Esophagus squamous epithelium (tissue), 5 donors: Measurements from ENCODE around the gene DARS1. TPM values are rescaled to one million over a fixed set of nuclear protein-coding genes. Genes with fewer than 3 reads are reported as not detected.

ENCODE experiments used
- DNase-seq: peaks from one replicate; lab custom pipeline; 2025; lab: John Stamatoyannopoulos, UW
- H3K27ac ChIP-seq, 4 donors: fragments of 200-600 bp; sonication (generic); one replicate each; pipeline ENCODE4 v1.5.1; 2016 to 2019; ENCODE audit warnings: mild to moderate bottlenecking in 1 of 4
- H3K27me3 ChIP-seq, 4 donors: fragments of 200-600 bp; sonication (generic); 1 replicate in 3 of 4; 2 replicates in 1 of 4; pipeline versions ENCODE4 v1.5.1 to v1.6.0; 2017 to 2021; ENCODE audit warnings: antibody characterized with exemption in 1 of 4
- H3K36me3 ChIP-seq, 3 donors: fragments of 200-600 bp; sonication (generic); one replicate each; pipeline ENCODE4 v1.5.1; 2016 to 2019
- H3K4me1 ChIP-seq, 3 donors: fragments of 200-600 bp; sonication (generic); one replicate each; pipeline ENCODE4 v1.5.1; 2017 to 2019
- H3K4me3 ChIP-seq, 4 donors: fragments of 200-600 bp; sonication (generic); 1 replicate in 3 of 4; 2 replicates in 1 of 4; pipeline ENCODE4 v1.5.1; 2016 to 2019; ENCODE audit warnings: mild to moderate bottlenecking in 2 of 4, moderate library complexity in 1 of 4
- H3K9me3 ChIP-seq, 3 donors: fragments of 200-600 bp; sonication (generic); one replicate each; pipeline ENCODE4 v1.5.1; 2016 to 2019
- POLR2A ChIP-seq, 4 donors: fragments of 450-650 bp; IDR thresholded peaks; one replicate each; pipeline ENCODE4 v1.6.1; 2017; ENCODE audit warnings: antibody characterized with exemption in 4 of 4, mild to moderate bottlenecking in 4 of 4, moderate library complexity in 3 of 4
- WGBS, 2 donors: methylation state at CpG; one replicate each; pipeline ENCODE4 v1.1.5; 2018; 5-methylcytosine and 5-hydroxymethylcytosine counted together
- intact Hi-C: fragments of 100-400 bp; cut with DNase I; formaldehyde crosslinking; loops from one replicate; pipeline ENCODE4 v1.15.0; 2022
- total RNA-seq, 4 donors: library from RNA; depleted of rRNA; stranded (reverse); fragments of >200 nt; gene quantifications; one replicate each; pipeline ENCODE4 v1.1.0, GENCODE V29; 2016
- TF ChIP-seq, protein P1 (sequence below), 6 experiments: fragments of 450-650 bp in 4 of 6; fragments of 200-600 bp in 2 of 6; sonication (generic) in 2 of 6; IDR thresholded peaks; one replicate each; pipeline ENCODE4 v1.5.1; 2016 to 2019; ENCODE audit warnings: antibody characterized with exemption in 6 of 6, mild to moderate bottlenecking in 4 of 6, moderate library complexity in 4 of 6
- donor health status: DM: yes; HTN: yes; CAD: no.

Gene DARS1
- total RNA-seq, 4 donors from 2014 or later: 38.4 to 104 (median 84.3) TPM

- Histone ChIP-seq H3K27me3 (no peaks in the 10 kb centered on the region), H3K9me3 (no peaks in the 10 kb centered on the region), H3K36me3 (peaks cover 0 to 16% (median 0%) of the 10 kb centered on the region in 3 donors), H3K4me3 (peak within 1 kb of the TSS; percentile 74 to 85 (median 79)), H3K4me1 (peaks cover 3 to 29% (median 13%) of the 10 kb centered on the region in 3 donors), H3K27ac (peak within 1 kb of the TSS; percentile 78 to 88 (median 85))
- peak; percentile 77 for DNase-seq
- WGBS, 2 donors: 1 to 2% methylated on average over 7 to 24 of the region's 71 CpGs
- intact Hi-C loops: no loop called here
- TF ChIP-seq POLR2A (IDR thresholded peaks at IDR 0.05): peak in 3 of 4 donors; percentile 18 to 59 (median 47)
- TF ChIP-seq, protein P1, sequence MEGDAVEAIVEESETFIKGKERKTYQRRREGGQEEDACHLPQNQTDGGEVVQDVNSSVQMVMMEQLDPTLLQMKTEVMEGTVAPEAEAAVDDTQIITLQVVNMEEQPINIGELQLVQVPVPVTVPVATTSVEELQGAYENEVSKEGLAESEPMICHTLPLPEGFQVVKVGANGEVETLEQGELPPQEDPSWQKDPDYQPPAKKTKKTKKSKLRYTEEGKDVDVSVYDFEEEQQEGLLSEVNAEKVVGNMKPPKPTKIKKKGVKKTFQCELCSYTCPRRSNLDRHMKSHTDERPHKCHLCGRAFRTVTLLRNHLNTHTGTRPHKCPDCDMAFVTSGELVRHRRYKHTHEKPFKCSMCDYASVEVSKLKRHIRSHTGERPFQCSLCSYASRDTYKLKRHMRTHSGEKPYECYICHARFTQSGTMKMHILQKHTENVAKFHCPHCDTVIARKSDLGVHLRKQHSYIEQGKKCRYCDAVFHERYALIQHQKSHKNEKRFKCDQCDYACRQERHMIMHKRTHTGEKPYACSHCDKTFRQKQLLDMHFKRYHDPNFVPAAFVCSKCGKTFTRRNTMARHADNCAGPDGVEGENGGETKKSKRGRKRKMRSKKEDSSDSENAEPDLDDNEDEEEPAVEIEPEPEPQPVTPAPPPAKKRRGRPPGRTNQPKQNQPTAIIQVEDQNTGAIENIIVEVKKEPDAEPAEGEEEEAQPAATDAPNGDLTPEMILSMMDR (IDR thresholded peaks at IDR 0.05): peak in 4 of 6 experiments; percentile 10 to 35 (median 24)
Measured at GRCh38 chr2:135876066-135876711, 109.2 kb downstream of the DARS1 start, which contains the start of gene MCM6. MCM6 (minus strand) TSS chr2:135876443; CDS start chr2:135876365, 78 bp downstream.

GRCh38 chr2:135875491-135876065 lies 109.8 kb downstream of the DARS1 start:
- intact Hi-C loops: no loop called here
- Histone ChIP-seq H3K4me3 (peak overlapping the region; percentile 74 to 85 (median 79)), H3K9me3 (no peaks in the 10 kb centered on the region), H3K27ac (peak overlapping the region; percentile 78 to 88 (median 85)), H3K4me1 (peaks cover 3 to 29% (median 13%) of the 10 kb centered on the region in 3 donors), H3K36me3 (peaks cover 0 to 22% (median 0%) of the 10 kb centered on the region in 3 donors), H3K27me3 (no peaks in the 10 kb centered on the region)
- TF ChIP-seq, protein P1 (IDR thresholded peaks at IDR 0.05): no peak
- TF ChIP-seq POLR2A (IDR thresholded peaks at IDR 0.05): peak in 1 of 4 donors; percentile 33
- WGBS, 2 donors: 0 to 3% methylated on average over 4 to 7 of the region's 26 CpGs
- peak; percentile 24 for DNase-seq

DNA sequence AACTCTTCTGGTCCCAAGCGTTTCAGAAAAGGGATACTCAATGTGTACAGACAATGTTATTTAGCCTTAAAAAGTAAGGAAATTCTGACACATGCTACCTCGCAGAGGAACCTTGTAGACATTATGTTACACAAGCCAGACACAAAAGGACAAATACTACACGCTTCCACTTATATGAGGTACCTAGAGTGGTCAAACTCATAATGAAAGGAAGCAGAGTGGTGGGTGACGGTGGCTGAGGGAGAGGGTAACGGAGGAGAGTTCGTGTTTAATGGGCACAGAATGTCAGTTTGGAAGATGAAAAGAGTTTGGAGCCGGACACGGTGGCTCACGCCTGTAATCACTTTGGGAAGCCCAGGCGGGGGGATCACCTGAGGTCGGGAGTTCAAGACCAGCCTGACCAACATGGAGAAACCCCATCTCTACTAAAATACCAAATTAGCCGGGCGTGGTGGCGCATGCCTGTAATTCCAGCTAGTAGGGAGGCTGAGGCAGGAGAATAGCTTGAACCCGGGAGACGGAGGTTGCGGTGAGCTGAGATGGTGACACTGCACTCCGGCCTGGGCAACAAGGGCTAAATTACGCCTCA lies 110.6 kb downstream of the DARS1 start:
- no peak for TF ChIP-seq POLR2A (IDR thresholded peaks at IDR 0.05)
- TF ChIP-seq, protein P1 (IDR thresholded peaks at IDR 0.05): no peak
- WGBS, 2 donors: 70 to 73% methylated on average over 19 of the region's 19 CpGs
- H3K4me1 ChIP-seq: peaks cover 3 to 29% (median 13%) of the 10 kb centered on the region in 3 donors
- intact Hi-C loops: no loop called here
- no peak for DNase-seq
- no peak overlapping the region for H3K27ac ChIP-seq
- H3K9me3 ChIP-seq: no peaks in the 10 kb centered on the region
- H3K4me3 ChIP-seq: peak overlapping the region in 3 of 4 donors; percentile 74 to 85 (median 75)
- H3K27me3 ChIP-seq: no peaks in the 10 kb centered on the region
- peaks cover 0 to 28% (median 0%) of the 10 kb centered on the region in 3 donors for H3K36me3 ChIP-seq

GRCh38 chr2:135870571-135870970 lies 114.9 kb downstream of the DARS1 start:
- H3K4me3 ChIP-seq: no peak overlapping the region
- no peaks in the 10 kb centered on the region for H3K27me3 ChIP-seq
- WGBS, 2 donors: 50% methylated on average over 1 of the region's 1 CpG; no CpG with 5 or more reads in 1 of the 2 donors
- H3K4me1 ChIP-seq: peaks cover 0 to 20% (median 8%) of the 10 kb centered on the region in 3 donors
- peaks cover 0 to 70% (median 0%) of the 10 kb centered on the region in 3 donors for H3K36me3 ChIP-seq
- TF ChIP-seq, protein P1 (IDR thresholded peaks at IDR 0.05): no peak
- no peak for TF ChIP-seq POLR2A (IDR thresholded peaks at IDR 0.05)
- H3K9me3 ChIP-seq: no peaks in the 10 kb centered on the region
- H3K27ac ChIP-seq: no peak overlapping the region
- DNase-seq: no peak
- intact Hi-C loops: no loop called here
